Gastroesophageal sphincter (tissue), 4 donors: Measurements from ENCODE around the gene FBRSL1. TPM values are rescaled to one million over a fixed set of nuclear protein-coding genes. Genes with fewer than 3 reads are reported as not detected.

Experiments used
- ATAC-seq: fragments of 150-250 bp; one replicate; pipeline ENCODE4 v1.9.1; 2016; ENCODE audit warnings: mild to moderate bottlenecking, moderate library complexity
- H3K27ac ChIP-seq, 4 donors: fragments of 200-600 bp; sonication (generic) in 3 of 4; 1 replicate in 3 of 4; 2 replicates in 1 of 4; pipeline ENCODE4 v1.5.1; 2016 to 2019
- H3K27me3 ChIP-seq: fragments of 200-600 bp; sonication (generic); one replicate; pipeline ENCODE4 v1.5.1; 2019
- H3K36me3 ChIP-seq, 2 donors: fragments of 200-600 bp; sonication (generic); one replicate each; pipeline ENCODE4 v1.5.1; 2019; ENCODE audit warnings: control low read depth in 1 of 2
- H3K4me1 ChIP-seq, 3 donors: fragments of 200-600 bp; sonication (generic); 1 replicate in 2 of 3; 2 replicates in 1 of 3; pipeline ENCODE4 v1.5.1; 2016 to 2019; ENCODE audit warnings: control low read depth in 2 of 3
- H3K4me3 ChIP-seq, 2 donors: fragments of 200-600 bp; sonication (generic); one replicate each; pipeline ENCODE4 v1.5.1; 2019; ENCODE audit warnings: mild to moderate bottlenecking in 1 of 2, moderate library complexity in 1 of 2
- H3K9me3 ChIP-seq, 3 donors: fragments of 200-600 bp; sonication (generic); one replicate each; pipeline ENCODE4 v1.5.1; 2017 to 2019; ENCODE audit warnings: control low read depth in 2 of 3
- EP300 ChIP-seq: sonication (generic); formaldehyde crosslinking; IDR thresholded peaks from one replicate; pipeline ENCODE4 v1.6.1; 2017; ENCODE audit warnings: antibody characterized with exemption, mild to moderate bottlenecking
- POLR2A ChIP-seq, 2 donors: fragments of 450-650 bp; IDR thresholded peaks; one replicate each; pipeline ENCODE4 v1.6.1; 2017; ENCODE audit warnings: antibody characterized with exemption in 2 of 2, mild to moderate bottlenecking in 2 of 2, moderate library complexity in 1 of 2
- POLR2AphosphoS5 ChIP-seq: sonication (generic); formaldehyde crosslinking; IDR thresholded peaks from one replicate; pipeline ENCODE4 v1.6.1; 2017; ENCODE audit warnings: antibody characterized with exemption
- WGBS, 2 donors: methylation state at CpG; one replicate each; pipeline ENCODE4 v1.1.5; 2018; ENCODE audit warnings: low coverage in 1 of 2; 5-methylcytosine and 5-hydroxymethylcytosine counted together
- total RNA-seq, 4 donors: library from RNA; depleted of rRNA; stranded (reverse); fragments of >200 nt; gene quantifications; one replicate each; pipeline ENCODE4 v1.1.0, GENCODE V29; 2016
- TF ChIP-seq, protein P1 (sequence below), 4 experiments: fragments of 200-600 bp in 2 of 4; fragments of 450-650 bp in 2 of 4; sonication (generic) in 1 of 4; IDR thresholded peaks; one replicate each; pipeline ENCODE4 v1.5.1; 2017 to 2019; ENCODE audit warnings: antibody characterized with exemption in 4 of 4, mild to moderate bottlenecking in 2 of 4, moderate library complexity in 2 of 4

Gene FBRSL1
- total RNA-seq, 4 donors from 2014 or later: 8.5 to 24.7 (median 15.5) TPM

DNA sequence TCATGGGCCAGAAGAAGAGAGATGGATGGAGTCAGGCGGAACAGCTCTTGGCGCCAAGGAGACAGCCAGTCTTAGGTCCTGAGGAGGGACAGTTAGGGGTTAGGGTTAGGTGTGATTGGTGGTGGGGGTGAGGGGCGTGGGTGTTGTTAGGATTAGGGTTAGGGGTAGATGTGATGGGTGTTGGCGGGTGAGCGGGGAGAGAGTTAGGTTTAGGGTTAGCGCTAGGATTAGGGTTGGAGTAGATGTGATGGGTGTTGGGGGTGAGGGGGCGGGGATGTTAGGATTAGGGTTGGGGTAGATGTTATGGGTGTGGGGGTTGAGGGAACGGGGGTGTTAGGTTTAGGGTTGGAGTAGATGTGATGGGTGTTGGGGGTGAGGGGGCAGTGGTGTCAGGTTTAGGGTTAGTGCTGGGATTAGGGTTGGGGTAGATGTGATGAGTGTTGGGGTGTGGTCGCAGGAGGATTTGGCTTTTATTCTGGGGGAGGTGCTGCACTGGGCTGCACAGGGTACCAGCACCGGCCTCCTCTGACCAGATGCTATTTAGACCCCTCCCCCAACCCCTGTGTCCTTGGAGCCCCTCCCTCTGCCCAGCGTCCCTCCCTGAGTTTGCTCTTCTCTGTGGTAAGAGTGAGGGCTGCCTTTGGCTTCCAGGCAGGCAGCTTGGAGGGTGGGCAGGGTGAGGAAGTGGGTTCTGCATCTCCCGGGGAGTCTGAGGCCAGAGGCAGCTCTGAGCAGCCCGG is 35.6 kb upstream of the FBRSL1 start:
- Histone ChIP-seq H3K4me3 (no peak overlapping the region), H3K36me3 (no peaks in the 10 kb centered on the region), H3K9me3 (no peaks in the 10 kb centered on the region), H3K27ac (no peak overlapping the region), H3K27me3 (peaks cover 88% of the 10 kb centered on the region), H3K4me1 (peaks cover 0 to 10% (median 0%) of the 10 kb centered on the region in 3 donors)
- no peak for ATAC-seq
- WGBS, 2 donors: 86 to 100% methylated on average over 1 to 6 of the region's 13 CpGs
- TF ChIP-seq, protein P1, sequence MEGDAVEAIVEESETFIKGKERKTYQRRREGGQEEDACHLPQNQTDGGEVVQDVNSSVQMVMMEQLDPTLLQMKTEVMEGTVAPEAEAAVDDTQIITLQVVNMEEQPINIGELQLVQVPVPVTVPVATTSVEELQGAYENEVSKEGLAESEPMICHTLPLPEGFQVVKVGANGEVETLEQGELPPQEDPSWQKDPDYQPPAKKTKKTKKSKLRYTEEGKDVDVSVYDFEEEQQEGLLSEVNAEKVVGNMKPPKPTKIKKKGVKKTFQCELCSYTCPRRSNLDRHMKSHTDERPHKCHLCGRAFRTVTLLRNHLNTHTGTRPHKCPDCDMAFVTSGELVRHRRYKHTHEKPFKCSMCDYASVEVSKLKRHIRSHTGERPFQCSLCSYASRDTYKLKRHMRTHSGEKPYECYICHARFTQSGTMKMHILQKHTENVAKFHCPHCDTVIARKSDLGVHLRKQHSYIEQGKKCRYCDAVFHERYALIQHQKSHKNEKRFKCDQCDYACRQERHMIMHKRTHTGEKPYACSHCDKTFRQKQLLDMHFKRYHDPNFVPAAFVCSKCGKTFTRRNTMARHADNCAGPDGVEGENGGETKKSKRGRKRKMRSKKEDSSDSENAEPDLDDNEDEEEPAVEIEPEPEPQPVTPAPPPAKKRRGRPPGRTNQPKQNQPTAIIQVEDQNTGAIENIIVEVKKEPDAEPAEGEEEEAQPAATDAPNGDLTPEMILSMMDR (IDR thresholded peaks at IDR 0.05): no peak
- TF ChIP-seq EP300 (no peak), POLR2A (IDR thresholded peaks at IDR 0.05) (no peak), POLR2AphosphoS5 (no peak)

DNA sequence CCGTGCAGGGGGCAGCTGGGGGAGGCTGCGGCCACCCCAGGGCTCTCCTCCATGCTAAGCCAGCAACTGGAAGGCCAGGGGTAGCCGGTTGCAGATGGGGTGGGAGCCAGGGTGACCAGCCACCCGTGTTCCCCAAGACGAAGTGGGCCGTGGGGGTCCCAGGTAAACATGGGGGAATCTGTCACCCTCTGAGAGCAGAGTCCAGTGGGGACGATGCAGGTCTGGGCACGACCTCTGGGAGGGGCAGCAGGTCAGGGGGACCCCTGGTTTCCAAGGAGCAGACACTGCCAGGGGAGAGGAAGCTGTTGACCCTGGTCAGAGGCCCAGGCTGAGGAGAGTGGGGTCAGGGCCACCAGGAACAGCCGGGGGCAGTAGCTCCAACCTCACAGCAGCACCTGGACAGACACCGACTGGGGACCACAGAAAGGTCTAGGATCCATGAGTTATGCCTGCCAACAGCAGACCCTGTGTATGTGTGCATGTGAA is 35.0 kb upstream of the FBRSL1 start:
- peaks cover 88% of the 10 kb centered on the region for H3K27me3 ChIP-seq
- H3K36me3 ChIP-seq: no peaks in the 10 kb centered on the region
- WGBS, 2 donors: 67% methylated on average over 1 of the region's 10 CpGs; no CpG with 5 or more reads in 1 of the 2 donors
- H3K4me3 ChIP-seq: no peak overlapping the region
- no peaks in the 10 kb centered on the region for H3K9me3 ChIP-seq
- no peak for ATAC-seq
- no peak overlapping the region for H3K27ac ChIP-seq
- no peak for TF ChIP-seq POLR2A (IDR thresholded peaks at IDR 0.05)
- no peak for TF ChIP-seq EP300
- no peak for TF ChIP-seq POLR2AphosphoS5
- TF ChIP-seq, protein P1 (IDR thresholded peaks at IDR 0.05): no peak
- peaks cover 0 to 10% (median 0%) of the 10 kb centered on the region in 3 donors for H3K4me1 ChIP-seq

DNA sequence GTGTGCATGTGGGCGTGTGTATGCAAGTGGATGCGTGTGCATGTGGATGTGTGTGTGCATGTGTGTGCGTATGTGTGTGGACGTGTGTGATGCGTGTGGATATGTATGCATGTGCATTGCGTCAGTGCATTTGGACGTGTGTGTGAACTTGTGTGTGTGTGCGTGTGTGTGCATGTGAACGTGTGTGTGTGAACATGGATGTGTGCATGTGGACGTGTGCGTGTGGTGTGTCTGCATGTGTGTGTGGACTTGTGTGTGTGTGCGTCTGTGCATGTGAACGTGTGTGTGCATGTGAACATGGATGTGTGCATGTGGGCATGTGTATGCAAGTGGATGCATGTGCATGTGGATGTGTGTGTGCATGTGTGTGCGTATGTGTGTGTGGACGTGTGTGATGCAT is 34.4 kb upstream of the FBRSL1 start:
- H3K27me3 ChIP-seq: peaks cover 87% of the 10 kb centered on the region
- H3K9me3 ChIP-seq: peaks cover 0 to 5% (median 0%) of the 10 kb centered on the region in 3 donors
- H3K4me3 ChIP-seq: no peak overlapping the region
- H3K27ac ChIP-seq: no peak overlapping the region
- no peak for ATAC-seq
- H3K4me1 ChIP-seq: peaks cover 0 to 4% (median 0%) of the 10 kb centered on the region in 3 donors
- TF ChIP-seq POLR2A (IDR thresholded peaks at IDR 0.05) (no peak), EP300 (no peak), POLR2AphosphoS5 (no peak)
- TF ChIP-seq, protein P1 (IDR thresholded peaks at IDR 0.05): no peak
- 82 to 93% methylated on average over 13 to 15 of the region's 15 CpGs for WGBS, 2 donors
- H3K36me3 ChIP-seq: no peaks in the 10 kb centered on the region

DNA sequence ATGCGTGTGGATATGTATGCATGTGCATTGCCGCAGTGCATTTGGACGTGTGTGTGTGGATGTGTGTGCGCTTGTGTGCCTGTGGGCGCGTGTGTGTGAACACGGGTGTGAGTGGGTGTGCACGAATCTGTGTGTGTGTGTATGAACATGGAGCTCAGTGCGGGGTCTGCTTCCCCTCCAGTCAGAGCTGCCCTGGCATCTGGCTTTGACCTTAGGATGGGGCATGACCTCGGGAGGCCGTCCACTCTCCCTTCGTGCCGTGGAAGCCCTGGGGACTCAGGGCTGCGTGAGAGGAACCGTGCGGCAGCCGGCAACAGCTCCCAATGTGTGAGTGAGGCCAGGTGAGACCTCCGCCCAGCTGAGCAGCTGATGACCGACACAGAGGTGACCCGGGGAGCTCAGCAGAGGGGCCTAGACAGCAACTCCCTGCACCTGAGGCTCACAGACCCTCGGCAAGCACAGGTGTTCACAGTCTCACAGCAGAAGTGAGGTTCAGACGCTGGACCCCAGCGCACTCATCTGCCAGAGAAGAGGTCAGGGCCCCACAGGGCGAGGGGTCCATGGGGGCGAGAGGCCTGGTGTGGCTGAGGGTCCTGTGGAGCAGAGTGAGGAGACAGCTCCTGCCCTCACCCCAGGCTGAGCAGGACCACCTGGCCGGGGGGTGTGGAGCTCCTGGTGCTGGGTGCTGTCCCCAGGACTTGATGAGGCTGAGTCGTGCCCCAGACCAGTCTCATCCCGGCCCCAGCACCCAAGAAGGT is 33.6 kb upstream of the FBRSL1 start:
- Histone ChIP-seq H3K27me3 (peaks cover 86% of the 10 kb centered on the region), H3K9me3 (peaks cover 0 to 6% (median 0%) of the 10 kb centered on the region in 3 donors), H3K36me3 (no peaks in the 10 kb centered on the region), H3K4me1 (no peaks in the 10 kb centered on the region), H3K4me3 (no peak overlapping the region), H3K27ac (no peak overlapping the region)
- WGBS, 2 donors: 67 to 91% methylated on average over 5 to 6 of the region's 28 CpGs
- ATAC-seq: no peak
- TF ChIP-seq POLR2A (IDR thresholded peaks at IDR 0.05): no peak
- TF ChIP-seq, protein P1 (IDR thresholded peaks at IDR 0.05): no peak
- no peak for TF ChIP-seq POLR2AphosphoS5
